ENCODE data around the gene GLRA1.
A peak's percentile ranks its signal among the peaks of the same experiment; 100 is the strongest.

Gene GLRA1

DNA sequence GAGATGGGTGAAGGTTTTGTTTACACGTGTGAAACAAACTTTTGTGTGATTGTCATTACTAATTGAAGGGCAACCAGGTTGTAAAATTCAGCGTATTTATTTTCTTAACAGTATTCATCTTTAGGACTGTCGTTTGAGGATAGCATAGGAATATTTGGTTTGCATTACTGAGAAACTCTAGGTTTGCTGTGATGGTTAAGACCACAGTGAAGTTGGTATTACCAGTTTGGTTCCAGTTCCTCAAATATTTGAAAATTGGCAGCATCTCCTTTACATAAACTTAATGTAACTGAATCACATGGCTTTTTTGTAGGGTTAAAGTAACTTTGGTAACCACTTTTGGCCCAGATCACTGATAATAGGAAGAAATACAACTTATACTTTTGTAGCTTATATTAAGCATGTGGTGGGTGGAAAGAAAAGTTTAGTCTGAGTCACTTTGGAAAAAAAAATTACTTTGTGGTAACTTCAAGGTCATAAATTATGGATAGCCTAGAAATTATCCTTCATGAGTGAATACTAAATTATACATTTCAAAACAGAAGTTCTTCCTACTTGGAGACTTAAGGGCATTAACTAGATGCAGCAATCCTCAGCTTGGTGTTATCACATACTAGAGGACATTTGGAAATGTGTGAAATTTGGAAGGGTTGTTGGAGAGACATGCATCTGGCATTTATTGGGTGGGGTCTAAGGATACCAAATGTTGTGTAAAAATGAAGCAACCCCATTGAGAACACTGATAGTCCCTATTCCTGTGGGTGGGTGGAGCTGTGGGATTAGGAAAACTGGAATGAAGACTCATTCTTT, 119.0 kb downstream of the GLRA1 start:
- no peak for DNase-seq
- H3K27ac Mint-ChIP-seq, result no peak overlapping the region
- H3K4me1 Mint-ChIP-seq, result peaks cover 9% of the 10 kb centered on the region
- no peaks in the 10 kb centered on the region for H3K27me3 Mint-ChIP-seq (ENCODE audit: low read depth, poor library complexity)
- no peak overlapping the region for H3K4me3 Mint-ChIP-seq
- peaks cover 94% of the 10 kb centered on the region for H3K36me3 Mint-ChIP-seq (ENCODE audit: low read depth)
- TF ChIP-seq, protein P1, sequence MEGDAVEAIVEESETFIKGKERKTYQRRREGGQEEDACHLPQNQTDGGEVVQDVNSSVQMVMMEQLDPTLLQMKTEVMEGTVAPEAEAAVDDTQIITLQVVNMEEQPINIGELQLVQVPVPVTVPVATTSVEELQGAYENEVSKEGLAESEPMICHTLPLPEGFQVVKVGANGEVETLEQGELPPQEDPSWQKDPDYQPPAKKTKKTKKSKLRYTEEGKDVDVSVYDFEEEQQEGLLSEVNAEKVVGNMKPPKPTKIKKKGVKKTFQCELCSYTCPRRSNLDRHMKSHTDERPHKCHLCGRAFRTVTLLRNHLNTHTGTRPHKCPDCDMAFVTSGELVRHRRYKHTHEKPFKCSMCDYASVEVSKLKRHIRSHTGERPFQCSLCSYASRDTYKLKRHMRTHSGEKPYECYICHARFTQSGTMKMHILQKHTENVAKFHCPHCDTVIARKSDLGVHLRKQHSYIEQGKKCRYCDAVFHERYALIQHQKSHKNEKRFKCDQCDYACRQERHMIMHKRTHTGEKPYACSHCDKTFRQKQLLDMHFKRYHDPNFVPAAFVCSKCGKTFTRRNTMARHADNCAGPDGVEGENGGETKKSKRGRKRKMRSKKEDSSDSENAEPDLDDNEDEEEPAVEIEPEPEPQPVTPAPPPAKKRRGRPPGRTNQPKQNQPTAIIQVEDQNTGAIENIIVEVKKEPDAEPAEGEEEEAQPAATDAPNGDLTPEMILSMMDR (IDR thresholded peaks at IDR 0.05), result no peak
- no peaks in the 10 kb centered on the region for H3K9me3 Mint-ChIP-seq

DNA sequence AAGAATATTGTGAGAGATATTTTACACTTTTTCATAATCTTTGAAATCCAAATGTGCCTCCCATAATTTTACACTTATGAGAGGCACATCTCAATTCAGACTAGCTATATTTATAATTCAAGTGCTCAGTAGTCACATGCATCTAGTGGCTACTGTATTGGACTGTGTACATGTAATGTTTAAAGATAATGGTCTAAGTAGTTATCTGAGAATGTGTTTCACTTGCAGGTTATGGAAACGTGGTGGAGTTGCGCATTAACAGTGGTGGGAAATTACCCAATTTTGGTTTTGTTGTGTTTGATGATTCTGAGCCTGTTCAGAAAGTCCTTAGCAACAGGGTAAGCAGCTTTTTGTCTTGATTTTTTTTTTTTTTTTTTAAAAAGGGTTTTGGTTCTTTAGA, 124.1 kb downstream of the GLRA1 start:
- Mint-ChIP-seq H3K9me3 (no peaks in the 10 kb centered on the region), H3K4me1 (peaks cover 9% of the 10 kb centered on the region), H3K27me3 (ENCODE audit: low read depth, poor library complexity) (peaks cover 4% of the 10 kb centered on the region), H3K36me3 (ENCODE audit: low read depth) (peaks cover 90% of the 10 kb centered on the region), H3K4me3 (no peak overlapping the region), H3K27ac (no peak overlapping the region)
- DNase-seq, result no peak
- TF ChIP-seq, protein P1 (IDR thresholded peaks at IDR 0.05), result no peak

DNA sequence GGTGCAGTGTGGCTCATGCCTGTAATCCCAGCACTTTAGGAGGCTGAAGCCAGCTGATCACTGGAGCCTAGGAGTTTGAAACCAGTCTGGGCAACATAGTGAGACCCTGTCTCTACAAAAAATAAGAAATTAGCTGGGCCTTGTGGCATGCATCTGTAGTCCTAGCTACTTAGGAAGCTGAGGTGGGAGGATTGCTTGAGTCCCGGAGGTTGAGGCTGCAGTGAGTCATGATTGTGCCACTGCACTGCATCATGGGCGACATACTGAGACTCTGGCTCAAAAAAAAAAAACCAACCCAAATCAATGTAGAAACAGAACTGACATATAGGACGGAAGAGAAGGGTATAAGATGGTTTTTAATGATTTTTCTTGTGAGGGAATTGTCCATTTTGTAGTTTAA, 125.2 kb downstream of the GLRA1 start:
- H3K4me3 Mint-ChIP-seq, result no peak overlapping the region
- peaks cover 9% of the 10 kb centered on the region for H3K4me1 Mint-ChIP-seq
- H3K36me3 Mint-ChIP-seq (ENCODE audit: low read depth), result peaks cover 88% of the 10 kb centered on the region
- peak overlapping the region; percentile 66 for H3K27ac Mint-ChIP-seq
- no peaks in the 10 kb centered on the region for H3K9me3 Mint-ChIP-seq
- peaks cover 4% of the 10 kb centered on the region for H3K27me3 Mint-ChIP-seq (ENCODE audit: low read depth, poor library complexity)
- DNase-seq, result no peak
- TF ChIP-seq, protein P1 (IDR thresholded peaks at IDR 0.05), result no peak

DNA sequence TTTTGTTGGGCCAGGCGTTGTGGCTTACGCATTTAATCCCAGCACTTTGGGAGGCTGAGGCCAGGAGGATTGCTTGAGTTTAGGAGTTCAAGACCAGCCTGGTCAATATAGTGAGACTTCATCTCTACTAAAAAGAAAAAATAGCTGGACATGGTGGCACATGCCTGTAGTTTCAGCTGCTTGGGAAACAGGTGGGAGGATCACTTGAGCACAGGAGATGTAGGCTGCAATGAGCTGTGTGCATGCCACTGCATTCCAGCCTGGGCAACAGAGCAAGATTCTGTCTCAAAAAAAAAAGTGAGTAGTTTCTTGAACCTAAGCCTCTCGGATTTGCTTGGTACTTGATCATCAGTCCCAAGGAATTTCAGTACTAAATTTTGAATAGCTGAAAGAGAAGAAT, 126.0 kb downstream of the GLRA1 start:
- peaks cover 88% of the 10 kb centered on the region for H3K36me3 Mint-ChIP-seq (ENCODE audit: low read depth)
- no peak for DNase-seq
- peak overlapping the region; percentile 27 for H3K27ac Mint-ChIP-seq
- H3K4me1 Mint-ChIP-seq, result peaks cover 9% of the 10 kb centered on the region
- H3K27me3 Mint-ChIP-seq (ENCODE audit: low read depth, poor library complexity), result peaks cover 4% of the 10 kb centered on the region
- TF ChIP-seq, protein P1 (IDR thresholded peaks at IDR 0.05), result no peak
- no peaks in the 10 kb centered on the region for H3K9me3 Mint-ChIP-seq
- H3K4me3 Mint-ChIP-seq, result no peak overlapping the region

DNA sequence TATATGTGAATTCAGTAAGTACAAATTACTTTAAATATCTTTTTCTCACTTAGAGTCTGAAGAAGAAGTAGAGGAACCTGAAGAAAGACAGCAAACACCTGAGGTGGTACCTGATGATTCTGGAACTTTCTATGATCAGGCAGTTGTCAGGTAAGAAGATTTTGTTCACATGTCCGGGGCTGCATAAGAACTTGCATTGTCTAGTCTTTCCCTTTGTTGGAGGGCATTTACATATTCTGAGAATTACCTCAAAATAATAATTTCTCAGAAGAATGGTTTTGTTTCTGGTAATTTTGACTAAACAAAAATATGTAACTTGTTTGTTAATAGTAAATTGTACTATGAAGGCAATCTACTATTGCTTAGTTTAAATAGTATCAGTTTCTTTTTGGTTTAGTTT, 129.2 kb downstream of the GLRA1 start:
- no peak for DNase-seq
- peaks cover 91% of the 10 kb centered on the region for H3K36me3 Mint-ChIP-seq (ENCODE audit: low read depth)

More for the DNA sequence above, 129.2 kb downstream of the GLRA1 start:
- no peaks in the 10 kb centered on the region for H3K4me1 Mint-ChIP-seq
- no peaks in the 10 kb centered on the region for H3K9me3 Mint-ChIP-seq
- TF ChIP-seq, protein P1 (IDR thresholded peaks at IDR 0.05), result no peak
- peak overlapping the region; percentile 58 for H3K27ac Mint-ChIP-seq
- H3K27me3 Mint-ChIP-seq (ENCODE audit: low read depth, poor library complexity), result peaks cover 4% of the 10 kb centered on the region
- no peak overlapping the region for H3K4me3 Mint-ChIP-seq
